Endothelial cell of umbilical vein (primary cell): Measurements from ENCODE around the gene FYB1. TPM values are rescaled to one million over a fixed set of nuclear protein-coding genes. Genes with fewer than 3 reads are reported as not detected.

Source experiments
- BruUV-seq: library from RNA; stranded (reverse); fragments of 400-500 nt; replicated peaks from 2 replicates; lab custom pipeline; 2021; lab: Mats Ljungman, UMichigan
- CTCF ChIA-PET: fragments of 300-600, 350-600 bp; sonication (Branson Sonifier 250); formaldehyde crosslinking; loops from one replicate; lab custom pipeline; 2021; ENCODE audit warnings: antibody characterized with exemption, inconsistent platforms; lab: Charles Lee
- POLR2A ChIA-PET: fragments of 300-600, 350-600 bp; sonication (Branson Sonifier 250); formaldehyde crosslinking; loops from one replicate; lab custom pipeline; 2021; ENCODE audit warnings: antibody characterized with exemption, inconsistent platforms; lab: Charles Lee
- DNase-seq: peaks from one replicate; pipeline ENCODE4 v3.0.0-alpha.2; 2011; ENCODE audit warnings: low read depth, low spot score
- FAIRE-seq: peaks from 2 replicates; lab custom pipeline; 2011; peaks lifted over from hg19 to GRCh38; lab: Jason Lieb, UNC
- H2AFZ ChIP-seq: 2 replicates; pipeline ENCODE4 v1.6.0; 2012; ENCODE audit warnings: low read depth, low read length, control low read depth, inconsistent platforms
- H3K27ac ChIP-seq: 2 replicates; pipeline ENCODE4 v1.5.1; 2011; ENCODE audit warnings: low read depth, mild to moderate bottlenecking, control low read depth, low read length, moderate library complexity; ENCODE audit not compliant: insufficient read depth
- H3K27me3 ChIP-seq, 2 experiments: 2 replicates each; pipeline versions ENCODE4 v1.6.0 to v1.6.1; 2011; ENCODE audit warnings: low read length in 2 of 2, mixed read lengths in 1 of 2; ENCODE audit not compliant: control insufficient read depth in 2 of 2, insufficient read depth in 2 of 2
- H3K36me3 ChIP-seq, 2 experiments: 2 replicates in 1 of 2; 3 replicates in 1 of 2; pipeline ENCODE4 v1.5.1; 2011; ENCODE audit warnings: low read length in 2 of 2, mild to moderate bottlenecking in 1 of 2, moderate library complexity in 1 of 2; ENCODE audit not compliant: control insufficient read depth in 2 of 2, insufficient read depth in 2 of 2; ENCODE audit errors: extremely low read depth in 1 of 2
- H3K4me1 ChIP-seq: 3 replicates; pipeline ENCODE4 v1.5.1; 2011; ENCODE audit warnings: mild to moderate bottlenecking, low read length; ENCODE audit not compliant: control insufficient read depth, insufficient read depth; ENCODE audit errors: extremely low read depth
- H3K4me2 ChIP-seq: 2 replicates; pipeline ENCODE4 v1.6.1; 2011; ENCODE audit warnings: low read length, control low read depth, mixed read lengths; ENCODE audit not compliant: insufficient read depth
- H3K4me3 ChIP-seq, 3 experiments: fragments of 200-600 bp in 1 of 3; sonication (generic), shearing (Covaris generic) in 1 of 3; replicated peaks in 1 of 3; 2 replicates each; pipeline ENCODE4 v1.5.1; 2011 to 2016; ENCODE audit warnings: control low read depth in 3 of 3, low read length in 3 of 3, mild to moderate bottlenecking in 2 of 3, inconsistent platforms in 1 of 3, low read depth in 1 of 3, moderate library complexity in 1 of 3; ENCODE audit not compliant: insufficient read depth in 1 of 3
- H3K79me2 ChIP-seq: 2 replicates; pipeline ENCODE4 v1.6.0; 2012; ENCODE audit warnings: low read length, inconsistent platforms; ENCODE audit not compliant: control insufficient read depth, insufficient read depth
- H3K9ac ChIP-seq: replicated peaks from 2 replicates; pipeline ENCODE3; 2011; ENCODE audit warnings: low read length, control low read depth; ENCODE audit not compliant: insufficient read depth; ENCODE audit errors: extremely low read depth
- H3K9me1 ChIP-seq: replicated peaks from 3 replicates; pipeline ENCODE4 v1.6.0; 2011; ENCODE audit warnings: mild to moderate bottlenecking, low read length; ENCODE audit not compliant: control insufficient read depth, insufficient read depth; ENCODE audit errors: extremely low read depth
- H3K9me3 ChIP-seq: replicated peaks from 2 replicates; pipeline ENCODE4 v1.5.1; 2012; ENCODE audit warnings: low read length, inconsistent platforms; ENCODE audit not compliant: control insufficient read depth, insufficient read depth
- H4K20me1 ChIP-seq: replicated peaks from 2 replicates; pipeline ENCODE3; 2011; ENCODE audit warnings: mild to moderate bottlenecking, low read length; ENCODE audit not compliant: control insufficient read depth, insufficient read depth; ENCODE audit errors: extremely low read depth
- CTCF ChIP-seq, 2 donors: IDR thresholded peaks; 1 replicate in 1 of 2; 2 replicates in 1 of 2; pipeline ENCODE4 v1.5.1; 2011; ENCODE audit warnings: low read length in 2 of 2, mild to moderate bottlenecking in 2 of 2, moderate library complexity in 2 of 2, control low read depth in 1 of 2, inconsistent platforms in 1 of 2, low read depth in 1 of 2; ENCODE audit not compliant: insufficient read depth in 1 of 2; ENCODE audit errors: extremely low read depth in 1 of 2
- EZH2 ChIP-seq: IDR thresholded peaks from 2 replicates; pipeline ENCODE4 v1.6.1; 2012; ENCODE audit warnings: borderline replicate concordance, low read depth, mild to moderate bottlenecking, moderate library complexity, low read length, inconsistent platforms; ENCODE audit not compliant: severe bottlenecking
- FOS ChIP-seq: IDR thresholded peaks from 2 replicates; pipeline ENCODE4 v1.6.1; 2011; ENCODE audit warnings: mild to moderate bottlenecking, low read length, moderate library complexity, borderline replicate concordance; ENCODE audit not compliant: insufficient read depth
- GATA2 ChIP-seq: IDR thresholded peaks from 2 replicates; pipeline ENCODE4 v1.7.0; 2011; ENCODE audit warnings: low read depth, mild to moderate bottlenecking, moderate library complexity, mixed read lengths, low read length; ENCODE audit not compliant: insufficient read length, insufficient read depth
- JUN ChIP-seq: IDR thresholded peaks from 2 replicates; pipeline ENCODE4 v1.6.1; 2011; ENCODE audit warnings: borderline replicate concordance, low read depth; ENCODE audit not compliant: insufficient read length, insufficient read depth
- MAX ChIP-seq: IDR thresholded peaks from 2 replicates; pipeline ENCODE4 v1.6.1; 2011; ENCODE audit not compliant: insufficient read depth, insufficient read length
- MYC ChIP-seq: IDR thresholded peaks from one replicate; pipeline ENCODE4 v1.6.1; 2011; ENCODE audit warnings: mild to moderate bottlenecking, low read depth, low read length
- POLR2A ChIP-seq: IDR thresholded peaks from 2 replicates; pipeline ENCODE4 v1.6.1; 2012; ENCODE audit warnings: low read depth, mild to moderate bottlenecking, control low read depth, low read length
- POLR2AphosphoS5 ChIP-seq: IDR thresholded peaks from 2 replicates; pipeline ENCODE4 v1.6.1; 2012; ENCODE audit warnings: low read depth, mild to moderate bottlenecking, control low read depth, low read length, moderate library complexity; ENCODE audit not compliant: insufficient read depth
- dilution Hi-C: fragments of 300-500 bp; cut with MboI; formaldehyde crosslinking; loops from one replicate; pipeline ENCODE4 v1.15.0; 2019; ENCODE audit warnings: low sequenced_read_pairs; ENCODE audit not compliant: extremely low pct_ligation_motif_present
- intact Hi-C: fragments of 100-400 bp; cut with micrococcal nuclease; formaldehyde crosslinking; loops from one replicate; pipeline ENCODE4 v1.10.0; 2022
- polyA plus RNA-seq, 4 experiments: library from polyadenylated mRNA; depleted of rRNA in 3 of 4; stranded (reverse) in 3 of 4; unstranded in 1 of 4; fragments of >200 nt; gene quantifications; 2 replicates each; pipeline versions ENCODE4 v1.2.1 to v1.2.3, GENCODE V29; 2011 to 2012; ENCODE audit warnings: missing spikeins in 1 of 4
- total RNA-seq: library from RNA; stranded (reverse); gene quantifications from 2 replicates; pipeline ENCODE4 v1.2.3, GENCODE V29; 2021

The FYB1 gene
- total and polyA plus RNA-seq, 2 donors (not counting 3 experiments of a cell fraction or from before 2014, with no cell fraction given) = 0.44 TPM; not detected in 1

DNA sequence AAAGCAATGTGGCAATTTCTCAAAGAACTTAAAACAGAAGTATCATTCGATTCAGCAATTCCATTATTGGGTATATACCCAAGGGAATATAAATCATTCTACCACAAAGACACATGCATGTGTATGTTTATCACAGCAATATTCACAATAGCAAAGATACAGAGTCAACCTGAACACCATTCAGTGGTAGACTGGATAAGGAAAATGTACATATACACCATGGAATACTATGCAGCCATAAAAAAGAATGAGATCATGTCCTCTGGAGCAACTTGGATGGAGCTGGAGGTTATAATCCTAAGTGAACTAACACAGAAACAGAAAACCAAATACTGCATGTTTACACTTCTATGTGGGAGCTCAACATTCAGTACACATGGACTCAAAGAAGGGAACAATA is 21.4 kb upstream of the FYB1 start:
- intact Hi-C loops (no loop called here), dilution Hi-C loops (no loop called here)
- Histone ChIP-seq H3K36me3 (no peaks in the 10 kb centered on the region), H3K4me1 (no peaks in the 10 kb centered on the region), H3K9me3 (no peaks in the 10 kb centered on the region), H3K9me1 (no peaks in the 10 kb centered on the region), H3K27me3 (no peaks in the 10 kb centered on the region), H3K79me2 (no peaks in the 10 kb centered on the region), H2AFZ (no peak overlapping the region), H3K4me2 (no peak overlapping the region), H4K20me1 (no peaks in the 10 kb centered on the region), H3K9ac (no peak overlapping the region), H3K4me3 (no peak overlapping the region), H3K27ac (no peak overlapping the region)
- no TSS peak for BruUV-seq
- FAIRE-seq = no peak
- TF ChIP-seq MYC (no peak), MAX (no peak), POLR2A (no peak), CTCF (IDR thresholded peaks at IDR 0.05; ENCODE audit: extremely low read depth in 1 of 2, insufficient read depth in 1 of 2, low read depth in 1 of 2, low read length in 2 of 2) (no peak), GATA2 (no peak), EZH2 (no peak), FOS (no peak), JUN (no peak), POLR2AphosphoS5 (no peak)
- ChIA-PET CTCF (interaction anchor here (0.6 kb wide), 1 partner anchor 93 kb away, joined by 3 read pairs; no protein-coding TSS in a partner anchor), POLR2A (no interaction called here)
- DNase-seq = no peak
